ENCODE measurements around the gene PAWR. TPM values are rescaled to one million over a fixed set of nuclear protein-coding genes. Genes with fewer than 3 reads are reported as not detected.

The PAWR gene
- total RNA-seq, 1 experiment from 2014 or later = 176 TPM

DNA sequence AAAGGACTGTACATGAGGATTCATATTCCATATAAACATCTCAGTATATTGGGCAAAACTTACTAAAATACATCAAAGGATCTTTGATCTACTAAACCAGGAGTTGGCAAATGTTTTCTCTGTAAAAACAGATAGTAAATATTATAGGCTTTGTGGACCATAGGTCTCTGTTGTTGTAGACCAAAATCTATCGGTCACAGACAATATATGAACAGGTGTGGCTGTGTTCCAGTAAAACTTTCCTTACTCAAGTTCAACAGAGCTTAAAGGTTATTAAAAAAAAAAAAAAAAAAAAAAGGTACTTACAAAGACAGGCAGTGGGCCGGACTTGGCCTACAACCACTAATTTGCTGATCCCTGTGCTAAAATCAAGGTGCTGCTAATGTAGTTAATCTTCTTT, 40.3 kb downstream of the PAWR start:
- no peak for DNase-seq
- H3K36me3 Mint-ChIP-seq (ENCODE audit: insufficient read depth in 1 of 3, low read depth in 3 of 3) = peaks cover 14 to 28% (median 27%) of the 10 kb centered on the region in 3 experiments
- H3K79me2 ChIP-seq (ENCODE audit: insufficient read depth, low read length) = peaks cover 50% of the 10 kb centered on the region; the same call in 1 of the 2 replicates
- no peak overlapping the region for H3K4me3 Mint-ChIP-seq
- no peak overlapping the region for H2AFZ ChIP-seq (ENCODE audit: low read length)
- no peak overlapping the region for H3K4me2 ChIP-seq (ENCODE audit: insufficient read depth, insufficient read length, low read length)
- TF ChIP-seq, protein P1, sequence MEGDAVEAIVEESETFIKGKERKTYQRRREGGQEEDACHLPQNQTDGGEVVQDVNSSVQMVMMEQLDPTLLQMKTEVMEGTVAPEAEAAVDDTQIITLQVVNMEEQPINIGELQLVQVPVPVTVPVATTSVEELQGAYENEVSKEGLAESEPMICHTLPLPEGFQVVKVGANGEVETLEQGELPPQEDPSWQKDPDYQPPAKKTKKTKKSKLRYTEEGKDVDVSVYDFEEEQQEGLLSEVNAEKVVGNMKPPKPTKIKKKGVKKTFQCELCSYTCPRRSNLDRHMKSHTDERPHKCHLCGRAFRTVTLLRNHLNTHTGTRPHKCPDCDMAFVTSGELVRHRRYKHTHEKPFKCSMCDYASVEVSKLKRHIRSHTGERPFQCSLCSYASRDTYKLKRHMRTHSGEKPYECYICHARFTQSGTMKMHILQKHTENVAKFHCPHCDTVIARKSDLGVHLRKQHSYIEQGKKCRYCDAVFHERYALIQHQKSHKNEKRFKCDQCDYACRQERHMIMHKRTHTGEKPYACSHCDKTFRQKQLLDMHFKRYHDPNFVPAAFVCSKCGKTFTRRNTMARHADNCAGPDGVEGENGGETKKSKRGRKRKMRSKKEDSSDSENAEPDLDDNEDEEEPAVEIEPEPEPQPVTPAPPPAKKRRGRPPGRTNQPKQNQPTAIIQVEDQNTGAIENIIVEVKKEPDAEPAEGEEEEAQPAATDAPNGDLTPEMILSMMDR (conservative IDR thresholded peaks at IDR 0.05) = no peak
- no peak overlapping the region for H2BK12ac ChIP-seq (ENCODE audit: insufficient read length, low read depth, low read length)
- no peak overlapping the region for H3K56ac ChIP-seq (ENCODE audit: insufficient read length, low read depth, low read length)
- H2BK20ac ChIP-seq (ENCODE audit: low read depth, low read length, poor library complexity, severe bottlenecking) = no peak overlapping the region
- H3K23ac ChIP-seq (ENCODE audit: insufficient read length, low read depth, low read length) = no peak overlapping the region
- H3K4me1 Mint-ChIP-seq = peaks cover 59 to 64% of the 10 kb centered on the region in 2 experiments
- no peak overlapping the region for H4K8ac ChIP-seq (replicated peaks; ENCODE audit: insufficient read length, low read depth, low read length)
- WGBS (ENCODE audit: extremely low coverage, insufficient read length, low lambda C conversion rate) = no CpG with 5 or more reads among the region's 2 CpGs
- H3K9me3 Mint-ChIP-seq = peaks cover 4 to 14% of the 10 kb centered on the region in 2 experiments; a peak in 4 of 5 replicates
- H3K27me3 Mint-ChIP-seq (ENCODE audit: low read depth) = no peaks in the 10 kb centered on the region
- no peak overlapping the region for H2BK5ac ChIP-seq (ENCODE audit: insufficient read length, low read length)
- no peak overlapping the region for H3K4ac ChIP-seq (ENCODE audit: low read depth, low read length)
- no peak overlapping the region for H3K18ac ChIP-seq (ENCODE audit: insufficient read length, low read depth, low read length)
- H3K14ac ChIP-seq (ENCODE audit: insufficient read depth, low read length) = no peak overlapping the region
- no peak overlapping the region for H2BK120ac ChIP-seq (ENCODE audit: low read depth, low read length, poor library complexity, severe bottlenecking)
- no peak overlapping the region for H2AK5ac ChIP-seq (ENCODE audit: insufficient read length, low read length)
- H3K27ac ChIP-seq (ENCODE audit: insufficient read length, low read depth, low read length) = no peak overlapping the region
- no peaks in the 10 kb centered on the region for H4K20me1 ChIP-seq (ENCODE audit: control insufficient read depth, insufficient read depth, insufficient read length)
- no peak overlapping the region for H2BK15ac ChIP-seq (ENCODE audit: low read depth, low read length)
- no peak overlapping the region for H4K91ac ChIP-seq (ENCODE audit: insufficient read length, low read depth, low read length)
- no peak overlapping the region for H4K5ac ChIP-seq (ENCODE audit: insufficient read length, low read depth, low read length)
- no peaks in the 10 kb centered on the region for H3K9me3 ChIP-seq (ENCODE audit: control insufficient read depth, low read depth, low read length)
- H3K27ac Mint-ChIP-seq = no peak overlapping the region
- peaks cover 10% of the 10 kb centered on the region for H3K79me1 ChIP-seq (ENCODE audit: insufficient read depth, low read depth, low read length, poor library complexity, severe bottlenecking)
- H3K9ac ChIP-seq (ENCODE audit: extremely low read depth, insufficient read length, low read length) = no peak overlapping the region
- H3K4me1 ChIP-seq (ENCODE audit: insufficient read depth, low read length) = peaks cover 2% of the 10 kb centered on the region; the same call in 1 of the 2 replicates
- H3T11ph ChIP-seq (ENCODE audit: low read length) = no peak overlapping the region
- H3K23me2 ChIP-seq (ENCODE audit: insufficient read length, low read depth, low read length, poor library complexity, severe bottlenecking) = no peaks in the 10 kb centered on the region
- no peaks in the 10 kb centered on the region for H3K27me3 ChIP-seq (ENCODE audit: insufficient read depth, low read length)
